ENCODE results near the gene RPRD2. TPM values are rescaled to one million over a fixed set of nuclear protein-coding genes. Genes with fewer than 3 reads are reported as not detected.
A peak's percentile ranks its signal among the peaks of the same experiment; 100 is the strongest.

The RPRD2 gene
- total RNA-seq, 3 donors from 2014 or later (not counting 1 experiment from before 2014, with no cell fraction given) = 30.3 to 38.8 (median 34.0) TPM

DNA sequence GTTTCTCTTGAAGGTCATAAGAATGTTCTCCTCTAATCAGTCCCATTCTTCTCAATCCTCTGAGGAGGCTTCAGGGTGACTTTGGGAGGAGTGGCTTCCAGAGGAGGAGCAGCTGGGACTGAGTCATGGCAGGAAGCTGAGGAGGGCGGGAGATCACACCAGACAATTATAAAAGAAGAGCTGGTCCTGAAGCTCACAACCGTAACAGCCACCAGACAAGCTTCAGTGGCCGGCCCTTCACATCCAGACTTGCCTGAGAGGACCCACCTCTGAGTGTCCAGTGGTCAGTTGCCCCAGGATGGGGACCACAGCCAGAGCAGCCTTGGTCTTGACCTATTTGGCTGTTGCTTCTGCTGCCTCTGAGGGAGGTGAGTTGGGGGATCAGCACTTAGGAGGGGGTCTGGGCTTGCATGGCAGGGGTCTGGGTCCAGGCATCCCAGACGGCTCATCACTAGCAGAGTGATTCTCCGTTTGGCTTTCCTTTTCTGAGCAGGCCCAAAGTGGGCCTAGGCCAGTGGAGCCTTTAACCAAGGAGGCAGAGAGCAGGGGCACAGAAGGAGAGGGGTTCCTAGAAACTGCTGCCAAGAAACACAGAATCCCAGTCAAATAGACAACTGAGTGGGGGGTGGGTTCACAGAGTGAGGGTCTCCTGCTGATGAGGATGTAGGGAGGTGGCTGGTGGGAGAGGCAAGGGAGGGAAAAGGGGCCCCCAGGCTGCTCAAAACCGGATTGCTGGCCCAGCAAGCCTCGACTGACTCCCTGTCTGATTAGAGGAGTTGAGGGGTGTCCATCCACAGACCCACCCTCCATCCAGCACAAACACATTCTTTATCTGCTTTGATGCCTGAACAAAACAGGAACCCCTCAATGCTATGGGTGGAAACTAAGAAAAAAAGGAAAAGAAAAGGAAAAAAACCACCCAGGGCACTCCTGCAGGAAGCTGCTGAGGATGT lies 144.2 kb downstream of the RPRD2 start, which contains the start of gene ECM1:
ECM1 (plus strand) TSS at position 198 of the 953 bp plus-strand sequence; CDS start at position 299, 101 bp downstream.
- DNase-seq = no peak
- no peak for ATAC-seq
- no peak within 1 kb of the TSS for H3K27ac ChIP-seq (ENCODE audit: low read length)
- intact Hi-C loops (cut with micrococcal nuclease) = no loop called here
- H3K36me3 ChIP-seq (ENCODE audit: control insufficient read depth, insufficient read depth, low read length) = peaks cover 38% of the 10 kb centered on the region
- H3K4me3 ChIP-seq (ENCODE audit: low read length) = no peak within 1 kb of the TSS
- H3K36me3 Mint-ChIP-seq = peaks cover 9% of the 10 kb centered on the region
- H3K27me3 ChIP-seq (ENCODE audit: control insufficient read depth, insufficient read depth, low read length) = no peaks in the 10 kb centered on the region
- 73% methylated on average over 7 of the region's 7 CpGs for WGBS (ENCODE audit: insufficient coverage)
- no peaks in the 10 kb centered on the region for H3K4me1 ChIP-seq (ENCODE audit: control insufficient read depth, insufficient read depth, low read length)
- TF ChIP-seq, protein P1, sequence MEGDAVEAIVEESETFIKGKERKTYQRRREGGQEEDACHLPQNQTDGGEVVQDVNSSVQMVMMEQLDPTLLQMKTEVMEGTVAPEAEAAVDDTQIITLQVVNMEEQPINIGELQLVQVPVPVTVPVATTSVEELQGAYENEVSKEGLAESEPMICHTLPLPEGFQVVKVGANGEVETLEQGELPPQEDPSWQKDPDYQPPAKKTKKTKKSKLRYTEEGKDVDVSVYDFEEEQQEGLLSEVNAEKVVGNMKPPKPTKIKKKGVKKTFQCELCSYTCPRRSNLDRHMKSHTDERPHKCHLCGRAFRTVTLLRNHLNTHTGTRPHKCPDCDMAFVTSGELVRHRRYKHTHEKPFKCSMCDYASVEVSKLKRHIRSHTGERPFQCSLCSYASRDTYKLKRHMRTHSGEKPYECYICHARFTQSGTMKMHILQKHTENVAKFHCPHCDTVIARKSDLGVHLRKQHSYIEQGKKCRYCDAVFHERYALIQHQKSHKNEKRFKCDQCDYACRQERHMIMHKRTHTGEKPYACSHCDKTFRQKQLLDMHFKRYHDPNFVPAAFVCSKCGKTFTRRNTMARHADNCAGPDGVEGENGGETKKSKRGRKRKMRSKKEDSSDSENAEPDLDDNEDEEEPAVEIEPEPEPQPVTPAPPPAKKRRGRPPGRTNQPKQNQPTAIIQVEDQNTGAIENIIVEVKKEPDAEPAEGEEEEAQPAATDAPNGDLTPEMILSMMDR (IDR thresholded peaks at IDR 0.05) = no peak
- H3K27ac Mint-ChIP-seq = peak within 1 kb of the TSS in 1 of 2 donors; percentile 65
- no peaks in the 10 kb centered on the region for H3K9me3 ChIP-seq (ENCODE audit: control insufficient read depth, insufficient read depth, low read length)
- no peak within 1 kb of the TSS for H3K4me3 Mint-ChIP-seq
- H3K4me1 Mint-ChIP-seq = peaks cover 5 to 11% of the 10 kb centered on the region in 2 donors
- H3K27me3 Mint-ChIP-seq (ENCODE audit: low read depth in 2 of 2) = no peaks in the 10 kb centered on the region
- no peaks in the 10 kb centered on the region for H3K9me3 Mint-ChIP-seq

DNA sequence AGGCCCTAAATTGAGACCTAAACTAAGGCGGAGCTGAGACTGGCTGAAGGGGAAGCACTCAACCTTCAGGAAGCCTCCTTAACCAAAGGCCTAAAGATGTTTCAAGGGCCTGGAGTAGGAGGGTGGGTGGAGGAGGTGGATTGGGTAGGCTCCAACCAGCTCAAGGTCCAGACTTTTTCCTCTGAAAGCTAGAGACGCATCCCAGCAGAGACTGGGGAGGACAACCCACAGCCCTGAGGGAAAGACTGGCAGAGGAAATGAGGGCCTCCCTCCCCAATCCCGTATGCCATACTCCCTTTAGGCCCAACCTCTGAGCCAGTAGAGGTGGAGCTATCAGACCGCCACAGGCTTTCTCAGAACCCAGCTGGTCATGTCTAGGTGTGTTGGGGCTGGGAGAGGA lies 145.0 kb downstream of the RPRD2 start:
- no peaks in the 10 kb centered on the region for H3K9me3 Mint-ChIP-seq
- TF ChIP-seq, protein P1 (IDR thresholded peaks at IDR 0.05) = no peak
- ATAC-seq = no peak
- Histone ChIP-seq H3K36me3 (ENCODE audit: control insufficient read depth, insufficient read depth, low read length) (peaks cover 36% of the 10 kb centered on the region), H3K4me3 (ENCODE audit: low read length) (no peak overlapping the region), H3K27ac (ENCODE audit: low read length) (no peak overlapping the region), H3K4me1 (ENCODE audit: control insufficient read depth, insufficient read depth, low read length) (no peaks in the 10 kb centered on the region), H3K27me3 (ENCODE audit: control insufficient read depth, insufficient read depth, low read length) (no peaks in the 10 kb centered on the region), H3K9me3 (ENCODE audit: control insufficient read depth, insufficient read depth, low read length) (no peaks in the 10 kb centered on the region)
- H3K36me3 Mint-ChIP-seq = peaks cover 9% of the 10 kb centered on the region
- 100% methylated on average over 3 of the region's 4 CpGs for WGBS (ENCODE audit: insufficient coverage)
- H3K4me1 Mint-ChIP-seq = peaks cover 5 to 11% of the 10 kb centered on the region in 2 donors
- intact Hi-C loops (cut with micrococcal nuclease) = no loop called here
- H3K27me3 Mint-ChIP-seq (ENCODE audit: low read depth in 2 of 2) = no peaks in the 10 kb centered on the region
- no peak overlapping the region for H3K27ac Mint-ChIP-seq
- DNase-seq = no peak
- no peak overlapping the region for H3K4me3 Mint-ChIP-seq

DNA sequence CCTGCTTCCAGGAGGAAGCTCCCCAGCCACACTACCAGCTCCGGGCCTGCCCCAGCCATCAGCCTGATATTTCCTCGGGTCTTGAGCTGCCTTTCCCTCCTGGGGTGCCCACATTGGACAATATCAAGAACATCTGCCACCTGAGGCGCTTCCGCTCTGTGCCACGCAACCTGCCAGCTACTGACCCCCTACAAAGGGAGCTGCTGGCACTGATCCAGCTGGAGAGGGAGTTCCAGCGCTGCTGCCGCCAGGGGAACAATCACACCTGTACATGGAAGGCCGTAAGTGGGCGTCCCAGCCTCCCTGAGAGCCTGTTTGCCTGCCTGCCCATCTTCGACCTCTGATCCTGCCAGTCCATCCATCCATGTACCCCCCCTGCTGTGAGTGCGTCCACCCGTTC lies 147.6 kb downstream of the RPRD2 start:
- intact Hi-C loops (cut with micrococcal nuclease) = no loop called here
- Mint-ChIP-seq H3K4me3 (no peak overlapping the region), H3K4me1 (peaks cover 13 to 23% of the 10 kb centered on the region in 2 donors), H3K36me3 (no peaks in the 10 kb centered on the region), H3K9me3 (no peaks in the 10 kb centered on the region), H3K27me3 (ENCODE audit: low read depth in 2 of 2) (no peaks in the 10 kb centered on the region), H3K27ac (no peak overlapping the region)
- TF ChIP-seq, protein P1 (IDR thresholded peaks at IDR 0.05) = no peak
- H3K36me3 ChIP-seq (ENCODE audit: control insufficient read depth, insufficient read depth, low read length) = peaks cover 11% of the 10 kb centered on the region
- no peak for DNase-seq
- no peak for ATAC-seq
- WGBS (ENCODE audit: insufficient coverage) = 93% methylated on average over 12 of the region's 12 CpGs
- no peak overlapping the region for H3K27ac ChIP-seq (ENCODE audit: low read length)
- peaks cover 16% of the 10 kb centered on the region for H3K4me1 ChIP-seq (ENCODE audit: control insufficient read depth, insufficient read depth, low read length)
- H3K4me3 ChIP-seq (ENCODE audit: low read length) = no peak overlapping the region
- H3K9me3 ChIP-seq (ENCODE audit: control insufficient read depth, insufficient read depth, low read length) = no peaks in the 10 kb centered on the region
- no peaks in the 10 kb centered on the region for H3K27me3 ChIP-seq (ENCODE audit: control insufficient read depth, insufficient read depth, low read length)

Measured in natural killer cell (primary cell).